ENCODE data around the gene MB21D2. TPM values are rescaled to one million over a fixed set of nuclear protein-coding genes. Genes with fewer than 3 reads are reported as not detected.
A peak's percentile ranks its signal among the peaks of the same experiment; 100 is the strongest.

MB21D2 gene
- total and polyA plus RNA-seq, 2 of the 8 experiments (the other 6 are each of a cell fraction or from before 2014, with no cell fraction given), result 10.0 to 21.0 TPM

- Histone ChIP-seq H2BK20ac (ENCODE audit: low read length) (no peak overlapping the region), H3K4me3 (ENCODE audit: extremely low read depth in 1 of 4, insufficient read depth in 2 of 4, low read depth in 3 of 4, low read length in 4 of 4) (no peak overlapping the region), H3K4ac (replicated peaks; ENCODE audit: insufficient read length, low read depth, low read length) (no peak overlapping the region), H3K4me1 (replicated peaks in 1 of 4; ENCODE audit: control insufficient read depth in 3 of 4, insufficient read depth in 4 of 4, low read length in 3 of 4) (peaks cover 1 to 19% (median 17%) of the 10 kb centered on the region in 4 experiments; a peak in 5 of 7 replicates), H2BK5ac (ENCODE audit: low read depth, low read length) (no peak overlapping the region), H2AK5ac (ENCODE audit: low read depth, low read length) (no peak overlapping the region; the same call in 1 of the 2 replicates), H3K23ac (ENCODE audit: insufficient read length) (no peak overlapping the region), H3K79me1 (ENCODE audit: low read depth, low read length) (peaks cover 2% of the 10 kb centered on the region; the same call in 1 of the 2 replicates), H4K91ac (replicated peaks; ENCODE audit: insufficient read length, low read length) (peak overlapping the region; percentile 34), H2BK15ac (ENCODE audit: low read length) (no peak overlapping the region; the same call in 1 of the 2 replicates), H3K9me3 (ENCODE audit: insufficient read depth in 2 of 2, low read depth in 1 of 2, low read length in 1 of 2) (no peaks in the 10 kb centered on the region), H2BK12ac (ENCODE audit: low read depth, low read length) (no peak overlapping the region), H2AFZ (ENCODE audit: low read length) (no peak overlapping the region), H3K79me2 (ENCODE audit: control insufficient read depth in 1 of 2, insufficient read depth in 2 of 2, low read length in 2 of 2) (peaks cover 0 to 92% of the 10 kb centered on the region in 2 experiments; a peak in 3 of 4 replicates), H3K27me3 (replicated peaks in 1 of 4; ENCODE audit: control insufficient read depth in 3 of 4, extremely low read depth in 1 of 4, insufficient read depth in 3 of 4, low read length in 3 of 4) (no peaks in the 10 kb centered on the region), H3K4me2 (ENCODE audit: insufficient read depth in 1 of 2, low read depth in 2 of 2, low read length in 2 of 2) (no peak overlapping the region), H2BK120ac (replicated peaks; ENCODE audit: low read depth, low read length) (no peak overlapping the region), H3K18ac (ENCODE audit: extremely low read depth, low read length) (no peak overlapping the region), H3K9ac (replicated peaks in 1 of 4; ENCODE audit: extremely low read depth in 1 of 4, low read depth in 3 of 4, low read length in 3 of 4) (no peak overlapping the region), H3K14ac (ENCODE audit: insufficient read length) (no peak overlapping the region), H3K23me2 (ENCODE audit: low read depth, low read length) (no peaks in the 10 kb centered on the region), H4K8ac (ENCODE audit: extremely low read depth, insufficient read depth, low read length) (no peak overlapping the region), H3K36me3 (ENCODE audit: control insufficient read depth in 2 of 4, insufficient read depth in 4 of 4, low read length in 3 of 4) (no peaks in the 10 kb centered on the region), H3K27ac (ENCODE audit: low read depth, low read length) (no peak overlapping the region), H4K5ac (ENCODE audit: insufficient read length, low read depth, low read length) (no peak overlapping the region), H4K20me1 (replicated peaks in 1 of 2; ENCODE audit: control insufficient read depth in 1 of 2, insufficient read depth in 2 of 2, low read length in 2 of 2) (peaks cover 0 to 2% of the 10 kb centered on the region in 2 experiments), H3K56ac (replicated peaks; ENCODE audit: insufficient read length, low read depth, low read length) (no peak overlapping the region)
- no peak for FAIRE-seq
- CTCF ChIA-PET (ENCODE audit: partially characterized antibody), result interaction anchor here (1.9 kb wide), 1 partner anchor 70 kb away, joined by 6 read pairs; no protein-coding TSS in a partner anchor
- POLR2A ChIA-PET (ENCODE audit: partially characterized antibody), result no interaction called here
- TF ChIP-seq TBP (IDR thresholded peaks at IDR 0.05; ENCODE audit: low read depth, low read length), result no peak
- WGBS, 2 experiments (ENCODE audit: extremely low coverage in 1 of 2, insufficient coverage in 1 of 2, insufficient read length in 1 of 2, insufficient replicate concordance in 2 of 2, low coverage in 1 of 2, low lambda C conversion rate in 2 of 2, missing lambda C conversion rate in 1 of 2), result 91% methylated on average over 9 of the region's 9 CpGs; no CpG with 5 or more reads in 1 of the 2 experiments
- DNase-seq (ENCODE audit: low read depth in 1 of 2, low spot score in 2 of 2), result no peak
Measured at GRCh38 chr3:192887047-192887446, 30.6 kb downstream of the MB21D2 start.

Data from H1 (cell line).